DND-41 (cell line): ENCODE results near the gene TCF7.

Experiments
- ATAC-seq: fragments of 200-7000 bp; cut with Tn5 transposase; 3 replicates; pipeline ENCODE4 v1.9.1; 2021; ENCODE audit warnings: low read depth; ENCODE audit not compliant: insufficient read depth
- DNase-seq: peaks from one replicate; pipeline ENCODE4 v3.0.0-alpha.2; 2020
- H2AFZ ChIP-seq: 2 replicates; pipeline ENCODE4 v1.6.0; 2012; ENCODE audit warnings: low read depth, low read length
- H3K27ac ChIP-seq: 2 replicates; pipeline ENCODE4 v1.5.1; 2012; ENCODE audit warnings: low read length, inconsistent platforms
- H3K27me3 ChIP-seq: fragments of 200-600 bp; sonication (generic); 2 replicates; pipeline ENCODE4 v1.6.0; 2012; ENCODE audit warnings: low read length, mild to moderate bottlenecking, inconsistent platforms; ENCODE audit not compliant: insufficient read depth, poor library complexity
- H3K36me3 ChIP-seq: 2 replicates; pipeline ENCODE4 v1.5.1; 2012; ENCODE audit warnings: low read length, inconsistent platforms; ENCODE audit not compliant: insufficient read depth
- H3K4me1 ChIP-seq: 2 replicates; pipeline ENCODE4 v1.5.1; 2012; ENCODE audit warnings: mild to moderate bottlenecking, low read length; ENCODE audit not compliant: insufficient read depth
- H3K4me2 ChIP-seq: 2 replicates; pipeline ENCODE4 v1.6.0; 2012; ENCODE audit warnings: mild to moderate bottlenecking, moderate library complexity, low read length, inconsistent platforms; ENCODE audit not compliant: insufficient read depth
- H3K4me3 ChIP-seq, 2 experiments: fragments of 200-600 bp in 1 of 2; shearing (Covaris generic) in 1 of 2; 2 replicates each; pipeline ENCODE4 v1.5.1; 2012 to 2016; ENCODE audit warnings: inconsistent platforms in 2 of 2, low read length in 2 of 2, mild to moderate bottlenecking in 2 of 2, low read depth in 1 of 2, moderate library complexity in 1 of 2
- H3K79me2 ChIP-seq: 2 replicates; pipeline ENCODE4 v1.6.0; 2012; ENCODE audit warnings: low read length, inconsistent platforms; ENCODE audit not compliant: insufficient read depth
- H3K9ac ChIP-seq: 2 replicates; pipeline ENCODE4 v1.6.0; 2012; ENCODE audit warnings: low read depth, mild to moderate bottlenecking, inconsistent platforms, low read length, moderate library complexity
- H3K9me3 ChIP-seq: 2 replicates; pipeline ENCODE4 v1.5.1; 2012; ENCODE audit warnings: low read length, moderate library complexity, mild to moderate bottlenecking, inconsistent platforms; ENCODE audit not compliant: insufficient read depth, severe bottlenecking
- H4K20me1 ChIP-seq: 2 replicates; pipeline ENCODE4 v1.6.0; 2012; ENCODE audit warnings: low read length; ENCODE audit not compliant: insufficient read depth
- CTCF ChIP-seq: IDR thresholded peaks from 2 replicates; pipeline ENCODE4 v1.5.1; 2012; ENCODE audit warnings: borderline replicate concordance, low read length, moderate library complexity, mild to moderate bottlenecking; ENCODE audit not compliant: poor library complexity, severe bottlenecking; ENCODE audit errors: extremely low read depth
- EZH2 ChIP-seq: IDR thresholded peaks from 3 replicates; pipeline ENCODE4 v1.6.1; 2012; ENCODE audit warnings: borderline replicate concordance, low read depth, mild to moderate bottlenecking, moderate library complexity, low read length, inconsistent platforms; ENCODE audit not compliant: severe bottlenecking

The TCF7 gene

GRCh38 chr5:134071614-134072207 is 42.8 kb upstream of the TCF7 start:
- ATAC-seq (no peak), DNase-seq (no peak)
- no peak overlapping the region for H2AFZ ChIP-seq
- no peaks in the 10 kb centered on the region for H3K9me3 ChIP-seq
- H3K79me2 ChIP-seq = no peaks in the 10 kb centered on the region
- no peaks in the 10 kb centered on the region for H3K27me3 ChIP-seq
- H3K4me3 ChIP-seq = no peak overlapping the region
- no peaks in the 10 kb centered on the region for H4K20me1 ChIP-seq
- no peak overlapping the region for H3K27ac ChIP-seq
- no peaks in the 10 kb centered on the region for H3K36me3 ChIP-seq
- TF ChIP-seq EZH2 = no peak
- no peak for TF ChIP-seq CTCF
- H3K9ac ChIP-seq = no peak overlapping the region
- no peak overlapping the region for H3K4me2 ChIP-seq
- H3K4me1 ChIP-seq = no peaks in the 10 kb centered on the region

- no peaks in the 10 kb centered on the region for H4K20me1 ChIP-seq
- DNase-seq = no peak
- ATAC-seq = no peak
- H3K27me3 ChIP-seq = no peaks in the 10 kb centered on the region
- H3K4me2 ChIP-seq = no peak overlapping the region
- TF ChIP-seq CTCF (no peak), EZH2 (no peak)
- no peak overlapping the region for H2AFZ ChIP-seq
- no peaks in the 10 kb centered on the region for H3K9me3 ChIP-seq
- no peaks in the 10 kb centered on the region for H3K4me1 ChIP-seq
- H3K79me2 ChIP-seq = no peaks in the 10 kb centered on the region
- no peak overlapping the region for H3K4me3 ChIP-seq
- H3K36me3 ChIP-seq = no peaks in the 10 kb centered on the region
- no peak overlapping the region for H3K27ac ChIP-seq
- no peak overlapping the region for H3K9ac ChIP-seq
Observed at GRCh38 chr5:134072471-134073210, 41.8 kb upstream of the TCF7 start.

GRCh38 chr5:134073404-134073803 is 41.1 kb upstream of the TCF7 start:
- Histone ChIP-seq H3K4me2 (no peak overlapping the region), H3K27me3 (no peaks in the 10 kb centered on the region), H3K9me3 (no peaks in the 10 kb centered on the region), H4K20me1 (no peaks in the 10 kb centered on the region), H3K79me2 (no peaks in the 10 kb centered on the region), H3K36me3 (no peaks in the 10 kb centered on the region), H3K4me1 (no peaks in the 10 kb centered on the region), H3K4me3 (no peak overlapping the region), H3K9ac (no peak overlapping the region), H3K27ac (no peak overlapping the region), H2AFZ (no peak overlapping the region)
- TF ChIP-seq EZH2 (no peak), CTCF (no peak)
- ATAC-seq (no peak), DNase-seq (no peak)
